Heart left ventricle (tissue), 16 donors: ENCODE data around the gene HOXB7. TPM values are rescaled to one million over a fixed set of nuclear protein-coding genes. Genes with fewer than 3 reads are reported as not detected.

Experiments used
- ATAC-seq, 4 donors: fragments of 200-7000 bp; cut with Tn5 transposase; one replicate each; pipeline ENCODE4 v1.9.1; 2020 to 2022; ENCODE audit warnings: moderate library complexity in 4 of 4, mild to moderate bottlenecking in 3 of 4, moderate number of reproducible peaks in 1 of 4
- DNase-seq, 5 donors: peaks; one replicate each; pipeline ENCODE4 v3.0.0-alpha.2; 2020
- H3K27ac ChIP-seq, 12 donors: fragments of 200-600 bp; sonication (generic) in 4 of 12; one replicate each; pipeline versions ENCODE4 v1.5.0 to v1.8.0; 2016 to 2022; ENCODE audit warnings: mild to moderate bottlenecking in 2 of 12
- H3K27me3 ChIP-seq, 9 donors: fragments of 200-600 bp; sonication (generic) in 2 of 9; one replicate each; pipeline versions ENCODE4 v1.5.1 to v1.8.0; 2016 to 2022; ENCODE audit warnings: mild to moderate bottlenecking in 3 of 9
- H3K36me3 ChIP-seq, 9 donors: fragments of 200-600 bp; sonication (generic) in 2 of 9; one replicate each; pipeline versions ENCODE4 v1.5.0 to v1.8.0; 2018 to 2022; ENCODE audit warnings: mild to moderate bottlenecking in 2 of 9
- H3K4me1 ChIP-seq, 12 donors: fragments of 200-600 bp; sonication (generic) in 4 of 12; one replicate each; pipeline versions ENCODE4 v1.5.0 to v1.8.0; 2016 to 2022; ENCODE audit warnings: mild to moderate bottlenecking in 3 of 12
- H3K4me3 ChIP-seq, 12 donors: fragments of 200-600 bp; sonication (generic) in 4 of 12; one replicate each; pipeline versions ENCODE4 v1.5.0 to v1.8.0; 2017 to 2022; ENCODE audit warnings: mild to moderate bottlenecking in 9 of 12, moderate library complexity in 4 of 12
- H3K9me3 ChIP-seq, 12 donors: fragments of 200-600 bp; sonication (generic) in 4 of 12; one replicate each; pipeline versions ENCODE4 v1.5.0 to v1.8.0; 2016 to 2022; ENCODE audit warnings: mild to moderate bottlenecking in 1 of 12
- CTCF ChIP-seq, 12 donors: fragments of 200-600 bp; sonication (generic) in 4 of 12; IDR thresholded peaks; one replicate each; pipeline versions ENCODE4 v1.5.0 to v1.8.0; 2018 to 2022; ENCODE audit warnings: antibody characterized with exemption in 12 of 12, mild to moderate bottlenecking in 5 of 12
- POLR2A ChIP-seq, 2 donors: fragments of 450-650 bp; IDR thresholded peaks; one replicate each; pipeline ENCODE4 v1.6.1; 2017; ENCODE audit warnings: antibody characterized with exemption in 2 of 2, mild to moderate bottlenecking in 2 of 2, moderate library complexity in 2 of 2
- WGBS, 4 donors: extraction: QIAGEN DNeasy Blood & Tissue Kit in 2 of 4; methylation state at CpG; one replicate each; pipeline versions ENCODE4 v1.1.5 to v1.1.7; 2013 to 2018; 5-methylcytosine and 5-hydroxymethylcytosine counted together
- intact Hi-C, 10 donors: fragments of 100-400 bp; cut with DNase I; formaldehyde crosslinking; loops; one replicate each; pipeline versions ENCODE4 v1.11.1 to v1.14.2; 2022
- polyA plus RNA-seq, 2 donors: library from polyadenylated mRNA; stranded (reverse); fragments of 200-250 nt; gene quantifications; one replicate each; pipeline ENCODE4 v1.2.3, GENCODE V29; 2013
- total RNA-seq, 9 donors: library from RNA; depleted of rRNA in 2 of 9; stranded (reverse); fragments of >200 nt in 2 of 9; fragmentation: NEBNext Ultra II Directional in 3 of 9; extraction: Animal tissue kit (Norgen Biotek cat#: 25700) in 3 of 9; gene quantifications; one replicate each; pipeline versions ENCODE4 v1.1.0 to v1.2.4, GENCODE V29; 2016 to 2023
- donor health status: ischemic (EF 13 %, LVEDD 7.1; RV severe dilation, severe dysfunction).
- donor health status: healthy with polysubstance abuse.
- donor health status: DM: no; HTN: yes; CAD: no.
- donor health status: DM: no; HTN: no; CAD: no.
- donor health status: ischemic (EF 25% LVEDD 6.9; RV normal size, moderate dysfunction).
- donor health status: ischemic (EF 25% LVEDD 5.7; RV mildly dilated, moderate dysfunction).
- donor health status: healthy.
- donor health status: DM: yes; HTN: yes; CAD: no.
- donor health status: ischemic (EF 35%, LVEDD 5.7; RV mildly dilated, moderate dysfunction).
- donor health status: nonischemic (EF 11% LVEDD 7.7; RV severe dilation, severe dysfunction).
- donor health status: DM: yes; HTN: yes; CAD: no.
- donor health status: PGD.
- donor health status: ischemic (EF 29% LVEDD 5.4; RV normal size, mild dysfunction).
- donor health status: nonischemic (EF 23%, LVEDD 6.1; RV moderate dilation, normal function).

Gene HOXB7
- total and polyA plus RNA-seq, 11 donors: 0.12 to 0.88 (median 0.40) TPM; not detected in 5

- WGBS, 4 donors: 6 to 13% (median 10%) methylated on average over 5 of the region's 5 CpGs
- intact Hi-C loops: loop anchor here in 1 of 10 donors (10.0 kb wide), 1 partner anchor 462 kb away; no protein-coding TSS in a partner anchor
Observed at GRCh38 chr17:48627118-48627597, 16.3 kb upstream of the HOXB7 start.

GRCh38 chr17:48626245-48627117 lies 15.7 kb upstream of the HOXB7 start, which contains the start of gene HOXB9:
Gene HOXB9 (minus strand): TSS chr17:48626358. CDS start chr17:48626269, 89 bp downstream.
- Histone ChIP-seq H3K36me3 (no peaks in the 10 kb centered on the region), H3K27ac (no peak within 1 kb of the TSS), H3K4me1 (peaks cover 7 to 26% (median 21%) of the 10 kb centered on the region in 12 donors), H3K27me3 (peaks cover 85 to 100% (median 100%) of the 10 kb centered on the region in 9 donors), H3K4me3 (peak within 1 kb of the TSS; percentile 1 to 47 (median 37)), H3K9me3 (no peaks in the 10 kb centered on the region)
- 1 to 3% (median 2%) methylated on average over 35 to 50 of the region's 50 CpGs for WGBS, 4 donors
- ATAC-seq (no peak), DNase-seq (no peak)
- no peak for TF ChIP-seq POLR2A (IDR thresholded peaks at IDR 0.05)
- intact Hi-C loops: loop anchor here in 1 of 10 donors (10.0 kb wide), 1 partner anchor 462 kb away; no protein-coding TSS in a partner anchor

More at GRCh38 chr17:48627118-48627597, 16.3 kb upstream of the HOXB7 start:
- Histone ChIP-seq H3K27me3 (peaks cover 81 to 100% (median 100%) of the 10 kb centered on the region in 9 donors), H3K27ac (no peak overlapping the region), H3K4me1 (peaks cover 7 to 26% (median 21%) of the 10 kb centered on the region in 12 donors), H3K4me3 (no peak overlapping the region), H3K9me3 (no peaks in the 10 kb centered on the region), H3K36me3 (no peaks in the 10 kb centered on the region)
- DNase-seq (no peak), ATAC-seq (no peak)
- TF ChIP-seq CTCF (IDR thresholded peaks at IDR 0.05): no peak
- no peak for TF ChIP-seq POLR2A (IDR thresholded peaks at IDR 0.05)

GRCh38 chr17:48625495-48626244 lies 14.9 kb upstream of the HOXB7 start:
- 0 to 2% (median 1%) methylated on average over 63 to 69 of the region's 69 CpGs for WGBS, 4 donors
- Histone ChIP-seq H3K4me3 (peak overlapping the region; percentile 1 to 47 (median 37)), H3K9me3 (no peaks in the 10 kb centered on the region), H3K27ac (no peak overlapping the region), H3K36me3 (no peaks in the 10 kb centered on the region), H3K4me1 (peaks cover 7 to 26% (median 21%) of the 10 kb centered on the region in 12 donors), H3K27me3 (peaks cover 86 to 100% (median 100%) of the 10 kb centered on the region in 9 donors)
- intact Hi-C loops: loop anchor here in 1 of 10 donors (10.0 kb wide), 1 partner anchor 461 kb away; no protein-coding TSS in a partner anchor
- peak in 3 of 4 donors; percentile 49 to 67 (median 59) for ATAC-seq
- TF ChIP-seq CTCF (IDR thresholded peaks at IDR 0.05): no peak
- TF ChIP-seq POLR2A (IDR thresholded peaks at IDR 0.05): no peak
- no peak for DNase-seq
